ENCODE results near the gene RPL39.
A peak's percentile ranks its signal among the peaks of the same experiment; 100 is the strongest.

RPL39 gene

DNA sequence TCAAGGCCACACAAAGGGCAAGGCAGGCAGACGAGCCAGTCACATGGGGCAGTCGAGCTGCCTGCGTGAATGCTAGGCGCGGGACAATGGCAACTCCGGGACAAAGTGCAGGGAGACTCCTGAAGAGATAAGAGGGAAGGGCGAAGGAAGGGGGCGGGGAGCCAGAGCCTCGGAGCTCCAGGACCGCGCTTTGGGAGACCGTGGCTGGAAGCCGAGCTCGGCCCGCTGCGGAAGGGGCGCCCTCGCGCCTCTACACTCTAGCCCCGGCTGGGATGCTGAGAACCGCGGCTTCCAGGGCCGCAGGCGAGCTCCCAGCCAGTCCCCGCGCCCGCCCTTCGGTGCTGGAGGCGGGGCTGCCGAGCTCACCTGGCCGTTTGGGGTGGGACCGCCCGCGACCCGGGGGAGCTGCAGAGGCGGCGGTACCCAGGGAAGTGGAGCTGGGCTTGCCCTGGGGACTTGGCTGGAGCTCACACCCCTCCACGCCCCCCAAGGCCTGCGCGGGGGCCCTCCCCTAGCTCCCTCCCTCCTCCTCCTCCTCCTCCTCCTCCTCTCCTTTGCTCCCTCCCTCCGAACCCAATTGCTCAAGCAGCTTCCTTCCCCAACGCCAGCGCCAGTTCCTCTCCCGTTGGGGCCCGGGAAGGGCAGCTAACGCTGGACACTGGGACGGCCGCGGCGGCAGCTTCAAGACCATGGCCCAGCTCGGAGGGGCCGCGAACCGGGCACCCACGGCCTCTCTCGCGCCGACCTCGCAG, 33.3 kb downstream of the RPL39 start, which contains the start of gene SOWAHD:
Gene SOWAHD (plus strand): TSS at position 610 of the 752 bp plus-strand sequence. CDS start 80 bp downstream, at position 690.
- peak within 1 kb of the TSS; percentile 58 for H3K4me2 ChIP-seq (ENCODE audit: low read length)
- H3K4me3 ChIP-seq (ENCODE audit: low read depth, low read length) = peak within 1 kb of the TSS; percentile 50
- no peaks in the 10 kb centered on the region for H3K27me3 ChIP-seq (ENCODE audit: control insufficient read depth, insufficient read depth, low read length)
- peak within 1 kb of the TSS; percentile 32 for H3K27ac ChIP-seq
- H3K9me3 ChIP-seq (ENCODE audit: control insufficient read depth, low read length) = no peaks in the 10 kb centered on the region
- H3K9ac ChIP-seq = no peak within 1 kb of the TSS
- H3K36me3 ChIP-seq (ENCODE audit: control insufficient read depth, insufficient read depth, low read length) = no peaks in the 10 kb centered on the region
- no peaks in the 10 kb centered on the region for H3K4me1 ChIP-seq
- TF ChIP-seq, protein P1, sequence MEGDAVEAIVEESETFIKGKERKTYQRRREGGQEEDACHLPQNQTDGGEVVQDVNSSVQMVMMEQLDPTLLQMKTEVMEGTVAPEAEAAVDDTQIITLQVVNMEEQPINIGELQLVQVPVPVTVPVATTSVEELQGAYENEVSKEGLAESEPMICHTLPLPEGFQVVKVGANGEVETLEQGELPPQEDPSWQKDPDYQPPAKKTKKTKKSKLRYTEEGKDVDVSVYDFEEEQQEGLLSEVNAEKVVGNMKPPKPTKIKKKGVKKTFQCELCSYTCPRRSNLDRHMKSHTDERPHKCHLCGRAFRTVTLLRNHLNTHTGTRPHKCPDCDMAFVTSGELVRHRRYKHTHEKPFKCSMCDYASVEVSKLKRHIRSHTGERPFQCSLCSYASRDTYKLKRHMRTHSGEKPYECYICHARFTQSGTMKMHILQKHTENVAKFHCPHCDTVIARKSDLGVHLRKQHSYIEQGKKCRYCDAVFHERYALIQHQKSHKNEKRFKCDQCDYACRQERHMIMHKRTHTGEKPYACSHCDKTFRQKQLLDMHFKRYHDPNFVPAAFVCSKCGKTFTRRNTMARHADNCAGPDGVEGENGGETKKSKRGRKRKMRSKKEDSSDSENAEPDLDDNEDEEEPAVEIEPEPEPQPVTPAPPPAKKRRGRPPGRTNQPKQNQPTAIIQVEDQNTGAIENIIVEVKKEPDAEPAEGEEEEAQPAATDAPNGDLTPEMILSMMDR (IDR thresholded peaks at IDR 0.05) = no peak
- H2AFZ ChIP-seq = peak within 1 kb of the TSS; percentile 88
- H3K79me2 ChIP-seq = no peaks in the 10 kb centered on the region

DNA sequence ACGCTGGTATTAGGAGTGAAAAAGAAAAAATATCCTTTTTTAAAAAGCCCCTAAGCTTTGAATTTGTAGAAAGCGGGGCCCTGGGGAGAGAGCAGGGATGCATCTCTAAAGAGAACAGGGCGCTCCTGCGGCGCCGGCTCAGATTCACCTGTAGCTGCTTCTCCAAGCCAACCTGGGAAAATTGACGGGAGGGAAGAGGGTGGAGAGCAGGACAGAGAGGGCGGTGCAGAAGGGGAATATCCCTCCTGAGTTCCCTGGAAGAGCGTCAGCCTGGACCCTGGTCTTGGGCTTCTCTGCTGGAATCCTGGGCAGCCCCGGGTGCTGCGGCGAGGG, 33.8 kb downstream of the RPL39 start:
- Histone ChIP-seq H3K9ac (no peak overlapping the region), H3K4me2 (ENCODE audit: low read length) (peak overlapping the region; percentile 58), H3K36me3 (ENCODE audit: control insufficient read depth, insufficient read depth, low read length) (no peaks in the 10 kb centered on the region), H3K27ac (no peak overlapping the region), H3K9me3 (ENCODE audit: control insufficient read depth, low read length) (no peaks in the 10 kb centered on the region), H3K79me2 (no peaks in the 10 kb centered on the region), H2AFZ (peak overlapping the region; percentile 88), H3K27me3 (ENCODE audit: control insufficient read depth, insufficient read depth, low read length) (no peaks in the 10 kb centered on the region), H3K4me1 (no peaks in the 10 kb centered on the region), H3K4me3 (ENCODE audit: low read depth, low read length) (peak overlapping the region; percentile 50)
- TF ChIP-seq, protein P1 (IDR thresholded peaks at IDR 0.05) = no peak

DNA sequence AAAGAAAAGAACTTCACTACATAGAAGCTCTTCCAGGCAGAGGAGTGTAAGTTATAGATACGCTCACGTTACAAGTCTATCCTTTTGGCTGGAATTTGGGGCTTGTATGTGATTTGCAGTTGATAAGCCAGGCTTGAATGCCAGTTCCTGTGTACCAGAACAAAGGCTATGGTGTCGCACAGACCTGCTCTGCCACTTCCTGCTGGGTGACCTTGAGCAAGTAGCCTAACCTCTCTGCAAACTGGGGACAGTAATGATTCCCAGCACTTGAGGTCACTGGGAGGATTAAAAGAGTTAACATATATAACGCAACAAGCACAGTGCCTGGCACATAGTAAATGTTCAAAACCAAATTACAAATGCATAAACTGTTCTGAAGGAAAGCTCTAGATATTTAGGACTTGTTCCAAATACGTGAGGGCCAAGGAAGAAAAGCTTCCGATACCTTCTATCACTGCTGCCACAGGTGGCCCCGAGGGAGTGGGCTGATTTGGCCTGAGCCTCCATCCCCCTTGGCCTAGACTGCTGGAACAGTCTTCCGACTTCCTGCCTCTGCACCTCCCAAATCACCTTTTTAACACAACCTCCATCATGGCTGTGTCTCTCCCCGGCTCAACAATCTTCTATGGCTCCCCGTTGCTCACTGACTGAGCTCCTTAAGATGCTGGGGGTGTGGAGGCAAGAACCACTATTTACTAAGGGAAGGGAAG, 34.3 kb downstream of the RPL39 start:
- peak overlapping the region; percentile 47 for H3K4me2 ChIP-seq (ENCODE audit: low read length)

DNA sequence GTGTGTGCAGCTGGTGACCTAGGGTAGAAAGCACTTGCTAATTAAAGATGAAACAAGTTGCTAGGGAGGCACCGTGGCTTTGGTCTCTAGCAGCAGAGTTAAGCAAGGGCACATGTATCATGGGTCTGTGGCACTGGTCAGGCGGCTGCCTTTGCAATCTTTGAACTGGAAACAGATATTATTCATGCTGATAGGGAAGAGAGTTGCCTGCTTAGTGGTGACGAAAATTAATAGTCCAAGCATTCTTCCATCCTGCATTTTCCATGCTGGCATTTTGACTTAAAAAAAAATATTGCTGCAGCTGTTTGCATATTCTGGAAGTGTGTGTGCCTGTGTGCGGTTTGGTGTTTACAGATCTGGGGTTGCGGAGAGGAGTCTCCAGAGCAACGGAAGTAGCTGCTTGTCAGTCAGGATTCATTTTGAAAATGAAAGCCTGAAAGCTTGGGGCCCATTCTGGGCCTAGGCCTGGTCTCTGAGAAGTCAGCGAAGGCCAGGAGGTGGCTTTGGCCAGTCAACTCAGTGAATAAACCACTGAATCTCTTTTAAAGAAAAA, 35.4 kb downstream of the RPL39 start:
- Histone ChIP-seq H3K79me2 (no peaks in the 10 kb centered on the region), H3K4me2 (ENCODE audit: low read length) (no peak overlapping the region), H3K4me3 (ENCODE audit: low read depth, low read length) (no peak overlapping the region), H3K9me3 (ENCODE audit: control insufficient read depth, low read length) (no peaks in the 10 kb centered on the region), H3K36me3 (ENCODE audit: control insufficient read depth, insufficient read depth, low read length) (no peaks in the 10 kb centered on the region), H3K27me3 (ENCODE audit: control insufficient read depth, insufficient read depth, low read length) (no peaks in the 10 kb centered on the region), H3K27ac (no peak overlapping the region), H2AFZ (no peak overlapping the region), H3K9ac (no peak overlapping the region), H3K4me1 (no peaks in the 10 kb centered on the region)
- TF ChIP-seq, protein P1 (IDR thresholded peaks at IDR 0.05) = no peak

More for the DNA sequence above, 34.3 kb downstream of the RPL39 start:
- Histone ChIP-seq H3K9me3 (ENCODE audit: control insufficient read depth, low read length) (no peaks in the 10 kb centered on the region), H3K27me3 (ENCODE audit: control insufficient read depth, insufficient read depth, low read length) (no peaks in the 10 kb centered on the region), H3K36me3 (ENCODE audit: control insufficient read depth, insufficient read depth, low read length) (no peaks in the 10 kb centered on the region), H2AFZ (peak overlapping the region; percentile 88), H3K4me1 (no peaks in the 10 kb centered on the region), H3K27ac (no peak overlapping the region), H3K9ac (no peak overlapping the region), H3K4me3 (ENCODE audit: low read depth, low read length) (no peak overlapping the region), H3K79me2 (no peaks in the 10 kb centered on the region)
- TF ChIP-seq, protein P1 (IDR thresholded peaks at IDR 0.05) = no peak
